Lung microvascular endothelial cell (primary cell): ENCODE measurements around the gene TRDMT1. TPM values are rescaled to one million over a fixed set of nuclear protein-coding genes. Genes with fewer than 3 reads are reported as not detected.

Experiments used
- DNase-seq, 2 donors: peaks; one replicate each; pipeline versions ENCODE4 v3.0.0 to v3.0.0-alpha.2; 2010; ENCODE audit warnings: low read depth in 2 of 2
- total RNA-seq: library from RNA; depleted of rRNA; stranded (reverse); fragments of >200 nt; gene quantifications from 2 replicates; pipeline ENCODE4 v1.2.1, GENCODE V29; 2014

Gene TRDMT1, protein sequence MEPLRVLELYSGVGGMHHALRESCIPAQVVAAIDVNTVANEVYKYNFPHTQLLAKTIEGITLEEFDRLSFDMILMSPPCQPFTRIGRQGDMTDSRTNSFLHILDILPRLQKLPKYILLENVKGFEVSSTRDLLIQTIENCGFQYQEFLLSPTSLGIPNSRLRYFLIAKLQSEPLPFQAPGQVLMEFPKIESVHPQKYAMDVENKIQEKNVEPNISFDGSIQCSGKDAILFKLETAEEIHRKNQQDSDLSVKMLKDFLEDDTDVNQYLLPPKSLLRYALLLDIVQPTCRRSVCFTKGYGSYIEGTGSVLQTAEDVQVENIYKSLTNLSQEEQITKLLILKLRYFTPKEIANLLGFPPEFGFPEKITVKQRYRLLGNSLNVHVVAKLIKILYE
- 3.5 and 3.8 TPM in 2 replicates for total RNA-seq

DNA sequence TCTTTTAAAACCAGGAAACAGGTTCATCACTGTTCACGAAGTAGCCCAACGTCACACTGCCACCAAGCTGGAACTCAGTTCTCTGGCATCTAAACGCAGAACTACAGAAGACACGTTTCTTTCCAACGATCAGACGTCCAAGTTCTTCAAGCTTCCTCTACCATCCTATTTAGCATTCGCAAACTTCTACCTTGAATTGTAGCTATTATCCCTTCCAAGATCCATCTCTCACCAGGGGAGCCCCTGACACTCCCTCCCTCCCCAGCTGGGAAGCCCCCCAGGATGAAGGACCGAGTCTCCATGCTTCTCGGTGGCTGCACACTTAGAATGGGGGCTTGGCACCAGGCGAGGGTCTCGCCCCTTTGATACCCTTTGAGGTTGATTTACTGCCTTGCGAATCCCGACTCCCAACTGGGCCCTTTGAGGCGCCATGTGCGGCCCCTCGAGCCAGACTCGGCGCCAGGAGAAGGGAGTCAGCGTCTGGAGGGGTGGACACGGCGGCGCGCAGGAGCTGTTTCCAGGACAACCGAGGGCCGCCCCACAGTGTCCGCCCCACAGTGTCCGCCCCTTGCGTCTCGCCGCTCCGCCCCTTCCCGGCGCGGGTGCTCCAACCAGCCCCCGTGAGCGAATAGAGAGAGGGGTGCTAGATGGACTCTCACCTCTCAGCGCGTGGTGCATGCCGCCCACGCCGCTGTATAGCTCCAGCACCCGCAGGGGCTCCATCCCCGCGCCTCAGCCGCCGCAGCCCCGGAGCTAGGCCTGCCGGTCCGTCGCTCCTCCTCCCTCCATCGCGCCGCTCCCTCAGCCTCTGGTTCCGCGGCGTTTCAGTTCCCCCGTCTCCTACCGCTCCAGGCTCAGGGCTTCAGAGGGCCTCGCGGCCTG, at the start of gene TRDMT1:
Gene TRDMT1 (minus strand): TSS at position 761 of the 882 bp plus-strand sequence. CDS start 38 bp downstream, at position 723.
- DNase-seq = peak; percentile 91 to 96

DNA sequence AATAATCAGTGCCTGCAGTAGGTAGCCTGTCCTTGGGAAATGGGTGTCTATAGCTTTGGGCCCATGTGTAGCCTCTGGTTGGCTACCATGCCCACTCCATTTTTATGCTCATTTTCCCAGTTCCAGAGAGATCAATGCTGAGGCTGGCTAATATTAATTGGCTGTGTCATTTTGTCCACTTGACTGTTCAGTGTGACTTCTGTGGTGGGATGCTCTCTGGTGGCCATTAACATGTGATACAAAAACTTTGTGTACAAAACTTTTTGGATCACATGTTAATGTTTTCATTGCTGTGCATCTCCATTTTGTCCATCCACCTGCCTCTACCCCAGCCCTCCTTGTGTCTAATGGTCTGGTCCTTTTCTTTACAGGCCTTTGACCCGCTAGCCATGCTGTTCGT, 49.3 kb upstream of the TRDMT1 start:
- DNase-seq = peak; percentile 32 to 58

DNA sequence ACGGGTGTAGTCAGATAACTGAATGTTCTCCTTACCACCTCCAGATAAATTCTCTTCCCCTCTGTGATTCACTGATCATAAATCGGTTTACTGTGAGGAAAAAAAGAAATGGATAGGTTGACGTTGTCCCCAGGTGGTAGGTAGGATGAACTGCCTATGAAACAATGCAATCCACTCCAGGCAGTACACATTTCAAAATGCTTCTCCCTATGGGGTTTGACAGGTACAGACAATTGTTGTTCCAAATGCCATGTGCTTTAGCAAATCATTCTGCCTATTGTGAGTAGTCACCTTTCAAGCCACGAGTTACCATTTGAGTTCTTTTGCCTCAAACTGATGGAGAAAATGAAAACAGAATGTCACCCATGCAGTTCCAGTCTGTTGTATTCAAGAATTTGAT, 48.3 kb upstream of the TRDMT1 start:
- peak; percentile 51 to 68 for DNase-seq

DNA sequence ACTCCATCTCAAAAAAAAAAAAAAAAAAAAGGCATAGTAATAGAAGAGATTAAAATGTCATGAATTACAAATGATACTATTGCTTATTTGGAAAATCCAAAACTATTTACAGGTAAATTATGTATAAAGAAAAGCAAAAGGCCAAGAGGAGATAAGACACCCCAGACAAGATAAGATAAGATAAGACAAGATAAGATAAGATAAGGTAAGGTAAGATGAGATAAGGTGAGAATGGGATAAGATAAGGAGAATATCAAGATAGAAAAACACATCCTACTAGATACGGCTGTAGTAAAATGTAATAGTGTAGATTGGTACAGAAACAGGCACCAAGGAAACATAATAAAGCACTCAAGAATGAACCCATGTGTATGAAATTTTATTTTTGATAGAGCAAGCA, 47.5 kb upstream of the TRDMT1 start:
- DNase-seq = no peak

DNA sequence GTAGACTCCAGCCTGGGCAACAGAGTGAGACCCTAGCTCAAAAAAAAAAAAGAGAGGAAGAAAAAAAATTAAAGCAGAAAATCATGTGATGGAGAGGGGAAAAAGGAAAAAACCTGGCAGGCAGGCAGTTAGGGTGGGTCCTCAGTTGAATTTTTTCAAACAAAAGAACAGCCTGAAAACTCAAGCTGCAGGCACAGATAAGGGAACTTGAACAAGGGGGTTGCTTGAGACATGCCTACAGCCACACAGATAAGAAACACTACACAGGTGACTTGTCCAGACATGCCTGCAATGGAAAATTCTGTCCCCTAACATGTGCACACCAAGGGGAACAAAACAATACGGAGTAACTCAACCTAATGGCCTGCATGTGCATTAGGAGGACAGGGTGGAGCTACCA, 45.7 kb upstream of the TRDMT1 start:
- no peak for DNase-seq

DNA sequence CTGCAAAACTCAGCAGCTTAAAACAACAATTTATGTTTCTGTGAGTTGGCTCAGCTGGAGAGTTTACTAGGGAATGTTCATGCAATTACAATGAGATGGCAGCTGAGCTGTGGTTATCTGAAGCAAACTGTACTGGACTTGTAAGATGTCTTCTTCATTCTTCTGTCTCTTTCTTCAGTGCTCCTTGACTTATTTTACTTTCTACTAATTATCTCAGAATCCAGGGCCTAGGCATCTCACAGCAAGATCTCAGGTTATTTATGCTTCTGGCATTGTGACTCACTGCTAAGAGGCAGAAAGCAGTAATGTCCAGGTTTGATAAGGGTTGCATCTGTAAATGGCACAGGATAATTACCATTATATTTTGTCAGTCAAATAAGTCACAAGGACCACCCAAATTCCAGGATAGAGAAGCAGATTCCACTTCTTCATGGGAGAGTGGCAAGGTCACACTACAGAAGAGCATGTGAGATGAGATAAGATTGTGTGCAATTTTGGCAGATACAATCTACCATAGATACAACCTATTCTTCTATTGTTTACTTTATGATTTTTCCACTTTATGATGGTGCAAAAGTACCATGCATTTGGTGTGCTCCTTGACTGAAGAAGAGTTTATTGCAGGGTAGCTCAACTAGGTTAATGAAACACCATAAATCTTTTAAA, 43.4 kb upstream of the TRDMT1 start:
- peak; percentile 5 to 72 for DNase-seq

DNA sequence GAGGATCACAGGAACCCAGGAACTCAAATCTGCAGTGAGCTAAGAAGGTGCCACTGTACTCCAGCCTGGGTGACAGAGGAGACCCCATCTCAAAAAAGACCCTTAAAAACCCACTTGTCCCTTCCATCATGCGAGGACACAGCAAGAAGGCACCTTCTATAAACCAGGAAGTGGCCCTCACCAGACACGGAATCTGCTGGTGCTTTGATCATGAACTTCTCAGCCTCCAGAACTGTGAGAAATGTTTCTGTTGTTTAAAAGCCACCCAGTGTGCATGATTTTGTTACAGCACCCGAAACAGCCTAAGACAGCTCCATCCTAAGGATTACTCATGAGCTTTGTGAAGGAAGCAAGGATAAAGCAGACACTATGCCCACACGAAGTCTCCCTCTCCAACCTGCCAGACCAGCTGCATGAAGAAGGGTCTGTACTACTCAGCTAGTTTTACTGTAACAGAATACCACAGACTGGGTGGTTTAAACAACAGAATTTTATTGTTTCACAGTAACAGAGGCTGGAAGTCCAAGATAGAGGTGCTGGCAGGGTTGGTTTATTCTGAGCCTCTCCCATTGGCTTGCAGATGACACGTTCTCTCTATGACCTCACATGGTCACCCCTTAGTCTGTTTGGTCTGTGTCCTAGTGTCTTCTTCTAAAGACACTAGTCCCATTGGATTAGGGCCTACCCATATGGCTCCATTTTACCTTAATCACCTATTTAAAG, 40.3 kb upstream of the TRDMT1 start:
- no peak for DNase-seq

DNA sequence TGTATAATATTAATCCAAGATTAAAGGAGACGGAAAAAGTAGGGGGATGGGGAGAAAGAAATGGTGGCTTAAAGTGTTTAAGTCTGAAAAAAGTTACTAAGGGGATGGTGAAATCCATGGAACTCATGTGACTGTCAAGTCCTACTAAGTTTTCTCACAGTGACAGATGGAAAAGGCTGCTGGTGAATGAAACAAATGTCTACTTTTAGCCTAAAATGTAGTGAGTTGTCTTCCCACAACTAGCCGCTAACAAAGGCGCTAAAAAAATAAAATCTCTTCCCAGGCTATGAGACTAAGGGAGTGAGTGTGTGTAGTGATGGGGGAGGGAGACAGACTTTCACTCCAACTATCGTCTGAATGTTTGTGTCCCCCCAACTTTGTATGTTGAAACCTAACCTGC, 39.1 kb upstream of the TRDMT1 start:
- DNase-seq = peak in 1 of 2 donors; percentile 13

DNA sequence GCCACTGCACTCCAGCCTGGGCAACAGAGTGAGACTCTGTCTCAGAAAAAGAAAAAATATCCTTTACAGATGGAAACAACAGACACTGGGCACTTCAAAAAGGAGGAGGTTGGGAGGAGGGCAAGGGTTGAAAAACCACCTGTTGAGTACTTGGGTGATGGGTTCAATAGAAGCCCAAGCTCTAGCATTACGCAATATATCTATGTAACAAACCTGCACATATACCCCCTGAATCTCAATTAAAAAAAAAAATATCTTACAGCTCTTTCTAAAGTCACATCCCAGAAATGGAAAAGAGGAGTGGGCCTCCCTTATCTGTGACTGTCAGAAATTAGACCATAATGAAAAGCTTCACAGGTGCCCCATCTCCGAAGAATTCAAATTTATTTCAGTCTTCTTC, 38.6 kb upstream of the TRDMT1 start:
- DNase-seq = peak in 1 of 2 donors; percentile 8

DNA sequence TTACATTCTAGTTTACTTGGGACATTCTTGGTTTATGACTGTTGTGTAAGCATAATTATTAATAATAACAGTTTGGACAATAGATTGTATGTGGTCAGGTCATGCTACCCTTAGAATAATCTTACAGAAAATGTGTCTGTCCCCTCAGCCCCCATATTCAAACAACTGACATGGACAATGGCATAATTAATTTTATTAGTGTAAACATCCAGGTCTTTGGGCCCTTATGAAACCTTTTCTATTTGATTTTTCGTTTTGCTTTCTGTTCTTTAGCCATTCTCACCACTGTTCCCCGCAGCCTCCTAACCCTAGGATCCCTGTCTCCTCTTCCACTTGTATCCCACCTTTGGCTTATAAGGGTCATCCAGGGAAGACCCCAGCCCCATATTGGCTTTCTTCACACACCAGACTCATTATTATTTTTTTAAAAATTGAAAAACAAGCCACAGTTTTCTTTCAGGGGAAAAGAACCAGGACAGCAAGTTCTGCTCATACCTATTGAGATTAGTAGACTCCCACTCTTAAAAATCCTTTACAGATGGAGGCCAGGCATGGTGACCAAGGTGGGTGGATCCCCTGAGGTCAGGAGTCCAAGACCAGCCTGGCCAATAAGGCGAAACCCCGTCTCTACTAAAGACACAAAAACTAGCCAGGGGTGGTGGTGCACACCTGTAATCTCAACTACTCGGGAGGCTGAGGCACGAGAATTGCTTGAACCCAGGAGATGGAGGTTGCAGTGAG, 38.0 kb upstream of the TRDMT1 start:
- DNase-seq = peak in 1 of 2 donors; percentile 42

DNA sequence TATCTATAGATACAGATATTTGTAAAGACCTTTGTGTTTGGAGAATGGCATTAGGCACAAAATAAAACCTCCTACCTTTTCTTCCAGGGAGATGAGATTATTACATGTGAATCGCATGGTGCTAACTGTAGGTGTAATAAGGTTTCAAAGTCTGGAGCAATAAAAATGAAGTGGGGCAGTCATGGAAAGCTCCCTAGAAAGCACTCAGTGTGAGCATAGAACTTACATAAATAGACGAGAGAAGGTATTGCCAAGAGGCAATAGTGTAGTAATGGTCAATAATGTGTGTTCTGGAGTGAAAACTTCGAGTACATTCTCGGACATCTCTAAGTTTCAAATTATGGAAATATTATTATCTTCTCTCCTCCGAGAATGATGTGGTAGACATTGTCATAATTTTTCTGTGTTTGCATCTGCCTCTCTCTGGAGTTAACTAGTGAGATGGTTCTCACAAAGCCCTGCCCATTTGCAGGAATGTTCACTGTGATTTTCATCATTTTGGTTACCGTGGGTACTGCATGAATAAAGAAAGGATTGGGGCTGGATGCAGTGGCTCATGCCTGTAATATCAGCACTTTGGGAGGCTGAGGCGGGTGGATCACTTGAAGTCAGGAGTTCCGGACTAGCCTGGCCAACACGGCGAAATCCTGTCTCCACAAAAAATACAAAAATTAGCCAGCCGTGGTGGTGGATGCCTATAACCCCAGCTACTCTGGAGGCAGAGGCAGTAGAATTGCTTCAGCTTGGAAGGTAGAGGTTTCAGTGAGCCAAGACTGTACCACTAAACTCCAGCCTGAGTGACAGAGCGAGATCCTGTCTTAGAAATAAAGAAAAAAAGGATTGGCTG, 37.2 kb upstream of the TRDMT1 start:
- peak; percentile 90 for DNase-seq

DNA sequence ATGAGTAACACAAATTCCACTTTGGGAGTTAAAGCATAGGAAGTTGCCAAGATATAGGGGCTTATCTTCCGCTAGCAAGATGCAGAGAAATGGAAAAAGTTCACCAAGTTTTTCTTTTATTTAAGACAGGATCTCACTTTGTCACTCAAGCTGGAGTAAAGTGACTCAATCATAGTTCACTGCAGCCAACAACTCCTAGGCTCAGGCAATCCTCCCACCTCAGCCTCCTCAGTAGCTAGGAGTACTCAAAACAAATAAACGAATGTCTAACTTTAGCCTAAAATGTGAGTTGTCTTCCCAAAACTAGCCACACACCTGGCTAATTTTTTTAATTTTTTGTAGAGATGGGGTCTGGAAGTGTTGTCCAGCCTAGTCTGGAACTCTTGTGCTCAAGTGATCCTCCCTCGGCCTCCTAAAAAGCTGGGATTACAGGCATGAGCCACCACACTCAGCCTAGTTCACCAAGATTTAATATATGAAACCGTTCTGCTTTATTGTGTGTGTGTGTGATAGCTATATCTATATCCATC, 36.5 kb upstream of the TRDMT1 start:
- peak; percentile 79 to 84 for DNase-seq

DNA sequence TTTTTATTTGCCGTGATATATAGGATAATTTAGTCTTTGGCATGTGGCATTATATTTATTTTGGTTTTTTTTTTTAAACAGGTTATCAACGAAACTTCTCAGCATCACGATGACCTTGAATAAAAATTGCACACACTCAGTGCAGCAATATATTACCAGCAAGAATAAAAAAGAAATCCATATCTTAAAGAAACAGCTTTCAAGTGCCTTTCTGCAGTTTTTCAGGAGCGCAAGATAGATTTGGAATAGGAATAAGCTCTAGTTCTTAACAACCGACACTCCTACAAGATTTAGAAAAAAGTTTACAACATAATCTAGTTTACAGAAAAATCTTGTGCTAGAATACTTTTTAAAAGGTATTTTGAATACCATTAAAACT, 35.7 kb upstream of the TRDMT1 start:
- DNase-seq = no peak

DNA sequence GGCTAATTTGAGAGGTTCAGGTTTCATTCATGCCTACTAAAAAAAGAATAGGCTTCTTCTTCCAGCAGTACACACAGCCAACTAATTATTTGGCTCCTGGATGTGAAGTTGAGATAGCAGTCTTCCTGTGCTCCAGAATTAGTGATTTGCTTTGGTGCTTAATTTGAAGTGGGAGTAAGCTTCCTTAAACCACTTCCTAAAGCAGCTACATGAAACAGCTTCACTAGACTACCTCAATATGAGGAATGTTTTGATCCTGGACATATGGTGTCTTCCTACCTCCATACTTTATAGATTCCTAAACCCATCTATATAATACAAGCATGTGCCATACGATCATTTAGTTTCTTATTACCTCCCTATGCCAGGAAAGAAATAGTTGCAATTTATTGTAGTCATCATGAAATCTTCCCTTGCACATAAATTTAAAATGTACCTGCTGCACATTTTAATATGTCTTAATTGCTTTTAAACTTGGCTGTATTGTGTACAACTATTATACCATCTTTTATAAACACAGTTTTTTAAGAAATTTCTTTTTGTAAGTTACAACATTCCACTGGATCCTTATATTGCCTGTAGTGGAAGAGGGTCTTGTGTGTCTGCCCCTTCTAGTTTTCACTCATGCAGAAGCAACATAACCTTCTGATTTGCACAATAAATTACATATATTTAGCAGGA, 35.1 kb upstream of the TRDMT1 start:
- peak; percentile 24 to 35 for DNase-seq

DNA sequence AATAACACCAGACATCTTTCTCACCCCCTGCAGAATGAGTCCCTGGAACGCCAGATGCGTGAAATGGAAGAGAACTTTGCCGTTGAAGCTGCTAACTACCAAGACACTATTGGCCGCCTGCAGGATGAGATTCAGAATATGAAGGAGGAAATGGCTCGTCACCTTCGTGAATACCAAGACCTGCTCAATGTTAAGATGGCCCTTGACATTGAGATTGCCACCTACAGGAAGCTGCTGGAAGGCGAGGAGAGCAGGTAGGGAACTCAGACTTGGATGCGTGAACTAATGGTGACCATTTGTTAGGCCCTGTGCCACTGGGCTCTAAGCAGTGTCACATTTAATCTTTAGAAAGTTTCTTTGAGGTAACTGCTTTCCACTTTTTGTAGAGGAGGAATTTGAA, 33.7 kb upstream of the TRDMT1 start:
- DNase-seq = peak; percentile 30 to 44

DNA sequence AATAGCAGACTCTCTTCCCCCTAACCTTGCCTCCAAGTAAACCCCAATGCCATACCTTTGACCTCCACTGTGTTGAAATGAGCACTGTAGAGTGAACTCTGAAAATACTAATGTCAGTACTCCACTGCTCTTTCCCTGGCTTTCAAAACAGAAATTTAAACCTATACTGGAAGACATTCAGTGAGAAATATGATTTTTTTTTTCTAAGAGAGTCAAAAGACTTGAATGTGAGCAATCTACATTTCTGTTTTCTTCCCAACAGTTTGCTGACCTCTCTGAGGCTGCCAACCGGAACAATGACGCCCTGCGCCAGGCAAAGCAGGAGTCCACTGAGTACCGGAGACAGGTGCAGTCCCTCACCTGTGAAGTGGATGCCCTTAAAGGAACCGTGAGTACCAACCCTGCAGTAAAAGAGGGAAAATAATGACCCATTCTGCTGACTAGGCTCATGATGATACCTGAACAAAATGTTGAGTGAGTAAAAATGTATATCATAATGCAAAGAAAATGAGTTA, 33.0 kb upstream of the TRDMT1 start:
- peak; percentile 22 to 27 for DNase-seq

DNA sequence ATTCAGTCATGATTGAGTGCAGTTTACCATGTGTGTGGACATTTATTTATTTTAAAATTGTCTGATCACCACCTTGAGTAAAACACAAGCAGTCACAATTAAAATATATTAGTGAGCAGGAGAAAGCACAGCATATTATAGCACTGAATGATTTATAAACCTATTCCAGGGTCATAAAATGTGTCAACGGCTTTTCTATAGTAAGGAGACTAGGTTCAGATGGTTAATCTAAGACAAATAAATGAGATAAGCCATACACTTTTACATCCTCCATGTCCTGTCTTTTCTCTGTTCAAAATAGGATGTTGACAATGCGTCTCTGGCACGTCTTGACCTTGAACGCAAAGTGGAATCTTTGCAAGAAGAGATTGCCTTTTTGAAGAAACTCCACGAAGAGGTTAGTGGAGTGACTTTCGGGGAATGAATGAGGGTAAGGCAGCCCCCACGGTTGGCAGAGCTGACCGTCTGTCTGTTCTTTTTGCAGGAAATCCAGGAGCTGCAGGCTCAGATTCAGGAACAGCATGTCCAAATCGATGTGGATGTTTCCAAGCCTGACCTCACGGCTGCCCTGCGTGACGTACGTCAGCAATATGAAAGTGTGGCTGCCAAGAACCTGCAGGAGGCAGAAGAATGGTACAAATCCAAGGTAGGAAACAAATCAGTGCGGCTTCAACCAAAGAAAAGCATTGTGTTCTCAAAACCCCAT, 32.0 kb upstream of the TRDMT1 start:
- DNase-seq = peak; percentile 60 to 80
